Left ventricle myocardium inferior (tissue), 1 donor: ENCODE results near the gene BTN1A1. TPM values are rescaled to one million over a fixed set of nuclear protein-coding genes. Genes with fewer than 3 reads are reported as not detected.

ENCODE experiments used
- DNase-seq: peaks from one replicate; pipeline ENCODE4 v3.0.0-alpha.2; 2020
- H3K27ac ChIP-seq: fragments of 200-600 bp; replicated peaks from 2 replicates; pipeline ENCODE4 v1.8.0; 2021
- H3K27me3 ChIP-seq: fragments of 200-600 bp; 2 replicates; pipeline ENCODE4 v1.8.0; 2021; ENCODE audit warnings: low read depth
- H3K36me3 ChIP-seq: fragments of 200-600 bp; 2 replicates; pipeline ENCODE4 v1.8.0; 2021
- H3K4me1 ChIP-seq: fragments of 200-600 bp; 2 replicates; pipeline ENCODE4 v1.8.0; 2021
- H3K4me3 ChIP-seq: fragments of 200-600 bp; 2 replicates; pipeline ENCODE4 v1.8.0; 2021; ENCODE audit warnings: mild to moderate bottlenecking, moderate library complexity
- H3K9me3 ChIP-seq: fragments of 200-600 bp; replicated peaks from 2 replicates; pipeline ENCODE4 v1.8.0; 2021
- intact Hi-C: fragments of 100-400 bp; cut with micrococcal nuclease; formaldehyde crosslinking; loops from one replicate; pipeline ENCODE4 v1.11.0; 2022
- total RNA-seq: library from RNA; stranded (reverse); fragmentation: NEBNext Ultra II Directional; extraction: Animal tissue kit (Norgen Biotek cat#: 25700); gene quantifications from one replicate; pipeline ENCODE4 v1.2.1, GENCODE V29; 2021
- TF ChIP-seq, protein P1 (sequence below): fragments of 200-600 bp; IDR thresholded peaks from 2 replicates; pipeline ENCODE4 v1.8.0; 2021; ENCODE audit warnings: antibody characterized with exemption, mild to moderate bottlenecking, borderline replicate concordance
- donor health status: DM: no; HTN: yes; CAD: no; lungs with severe emphysema.

BTN1A1 gene
- total RNA-seq, 1 donor from 2014 or later, result not detected

GRCh38 chr6:26484161-26484560, 15.9 kb upstream of the BTN1A1 start:
- no peak overlapping the region for H3K4me3 ChIP-seq
- peaks cover 16% of the 10 kb centered on the region for H3K9me3 ChIP-seq
- H3K4me1 ChIP-seq, result no peaks in the 10 kb centered on the region
- intact Hi-C loops, result no loop called here
- TF ChIP-seq, protein P1, sequence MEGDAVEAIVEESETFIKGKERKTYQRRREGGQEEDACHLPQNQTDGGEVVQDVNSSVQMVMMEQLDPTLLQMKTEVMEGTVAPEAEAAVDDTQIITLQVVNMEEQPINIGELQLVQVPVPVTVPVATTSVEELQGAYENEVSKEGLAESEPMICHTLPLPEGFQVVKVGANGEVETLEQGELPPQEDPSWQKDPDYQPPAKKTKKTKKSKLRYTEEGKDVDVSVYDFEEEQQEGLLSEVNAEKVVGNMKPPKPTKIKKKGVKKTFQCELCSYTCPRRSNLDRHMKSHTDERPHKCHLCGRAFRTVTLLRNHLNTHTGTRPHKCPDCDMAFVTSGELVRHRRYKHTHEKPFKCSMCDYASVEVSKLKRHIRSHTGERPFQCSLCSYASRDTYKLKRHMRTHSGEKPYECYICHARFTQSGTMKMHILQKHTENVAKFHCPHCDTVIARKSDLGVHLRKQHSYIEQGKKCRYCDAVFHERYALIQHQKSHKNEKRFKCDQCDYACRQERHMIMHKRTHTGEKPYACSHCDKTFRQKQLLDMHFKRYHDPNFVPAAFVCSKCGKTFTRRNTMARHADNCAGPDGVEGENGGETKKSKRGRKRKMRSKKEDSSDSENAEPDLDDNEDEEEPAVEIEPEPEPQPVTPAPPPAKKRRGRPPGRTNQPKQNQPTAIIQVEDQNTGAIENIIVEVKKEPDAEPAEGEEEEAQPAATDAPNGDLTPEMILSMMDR, result no peak
- no peaks in the 10 kb centered on the region for H3K27me3 ChIP-seq
- no peaks in the 10 kb centered on the region for H3K36me3 ChIP-seq
- no peak overlapping the region for H3K27ac ChIP-seq
- no peak for DNase-seq

DNA sequence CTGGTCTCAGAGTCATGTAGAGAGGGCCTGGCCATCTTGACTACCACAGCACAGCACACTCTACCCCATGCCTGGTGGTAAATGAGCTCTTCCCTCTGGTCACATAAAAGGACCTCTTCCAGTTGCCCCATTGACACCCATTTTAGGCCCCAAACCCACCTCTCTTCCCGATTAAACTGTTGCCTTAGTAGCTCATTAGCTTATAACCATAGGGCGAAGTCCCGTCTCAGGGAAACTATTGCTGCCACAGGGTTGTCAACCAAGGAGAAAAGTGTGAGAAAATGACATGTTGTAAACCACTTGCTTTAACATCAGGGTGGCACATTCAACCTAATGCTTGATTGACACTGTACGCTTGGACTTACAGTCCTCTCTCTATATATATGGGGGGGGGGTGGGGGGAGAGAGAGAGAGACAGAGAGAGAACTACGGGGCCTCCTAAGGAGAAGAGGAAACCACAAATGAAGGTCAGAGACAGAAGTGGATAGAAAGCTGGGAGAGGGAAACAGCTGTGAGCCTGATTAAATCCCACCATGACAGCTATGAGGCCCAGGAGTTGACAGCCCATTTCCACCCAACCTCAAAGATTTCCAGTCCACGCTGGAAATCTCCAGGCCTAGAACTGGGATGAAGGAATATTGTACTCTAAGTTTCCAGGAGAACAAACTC, 14.9 kb upstream of the BTN1A1 start:
- intact Hi-C loops, result no loop called here
- H3K27me3 ChIP-seq, result no peaks in the 10 kb centered on the region
- H3K9me3 ChIP-seq, result peaks cover 16% of the 10 kb centered on the region
- H3K36me3 ChIP-seq, result no peaks in the 10 kb centered on the region
- DNase-seq, result no peak
- H3K4me1 ChIP-seq, result no peaks in the 10 kb centered on the region
- no peak overlapping the region for H3K4me3 ChIP-seq
- TF ChIP-seq, protein P1, result no peak
- H3K27ac ChIP-seq, result no peak overlapping the region

DNA sequence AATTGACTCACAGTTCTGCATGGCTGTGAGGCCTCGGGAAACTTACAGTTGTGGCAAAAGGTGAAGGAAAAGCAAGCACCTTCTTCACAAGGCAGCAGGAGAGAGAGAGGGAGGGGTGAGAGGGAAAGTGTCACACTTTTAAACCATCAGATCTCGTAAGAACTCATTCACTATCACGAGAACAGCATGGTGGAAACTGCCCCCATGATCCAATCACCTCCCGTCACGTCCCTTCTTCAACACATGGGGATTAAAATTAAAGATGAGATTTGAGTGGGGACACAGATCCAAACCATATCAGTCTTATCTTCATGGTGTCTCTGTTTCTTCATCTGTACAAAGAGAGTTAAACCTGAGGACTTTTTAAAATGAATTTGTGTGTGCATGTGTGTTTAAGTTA, 13.7 kb upstream of the BTN1A1 start:
- Histone ChIP-seq H3K9me3 (peaks cover 16% of the 10 kb centered on the region), H3K4me3 (no peak overlapping the region), H3K27me3 (no peaks in the 10 kb centered on the region), H3K36me3 (no peaks in the 10 kb centered on the region), H3K27ac (no peak overlapping the region), H3K4me1 (no peaks in the 10 kb centered on the region)
- no peak for DNase-seq
- intact Hi-C loops, result no loop called here
- TF ChIP-seq, protein P1, result no peak

GRCh38 chr6:26487466-26487865, 12.6 kb upstream of the BTN1A1 start:
- Histone ChIP-seq H3K27ac (no peak overlapping the region), H3K36me3 (no peaks in the 10 kb centered on the region), H3K4me3 (no peak overlapping the region), H3K27me3 (no peaks in the 10 kb centered on the region), H3K4me1 (no peaks in the 10 kb centered on the region), H3K9me3 (peaks cover 16% of the 10 kb centered on the region)
- intact Hi-C loops, result no loop called here
- TF ChIP-seq, protein P1, result no peak
- no peak for DNase-seq

DNA sequence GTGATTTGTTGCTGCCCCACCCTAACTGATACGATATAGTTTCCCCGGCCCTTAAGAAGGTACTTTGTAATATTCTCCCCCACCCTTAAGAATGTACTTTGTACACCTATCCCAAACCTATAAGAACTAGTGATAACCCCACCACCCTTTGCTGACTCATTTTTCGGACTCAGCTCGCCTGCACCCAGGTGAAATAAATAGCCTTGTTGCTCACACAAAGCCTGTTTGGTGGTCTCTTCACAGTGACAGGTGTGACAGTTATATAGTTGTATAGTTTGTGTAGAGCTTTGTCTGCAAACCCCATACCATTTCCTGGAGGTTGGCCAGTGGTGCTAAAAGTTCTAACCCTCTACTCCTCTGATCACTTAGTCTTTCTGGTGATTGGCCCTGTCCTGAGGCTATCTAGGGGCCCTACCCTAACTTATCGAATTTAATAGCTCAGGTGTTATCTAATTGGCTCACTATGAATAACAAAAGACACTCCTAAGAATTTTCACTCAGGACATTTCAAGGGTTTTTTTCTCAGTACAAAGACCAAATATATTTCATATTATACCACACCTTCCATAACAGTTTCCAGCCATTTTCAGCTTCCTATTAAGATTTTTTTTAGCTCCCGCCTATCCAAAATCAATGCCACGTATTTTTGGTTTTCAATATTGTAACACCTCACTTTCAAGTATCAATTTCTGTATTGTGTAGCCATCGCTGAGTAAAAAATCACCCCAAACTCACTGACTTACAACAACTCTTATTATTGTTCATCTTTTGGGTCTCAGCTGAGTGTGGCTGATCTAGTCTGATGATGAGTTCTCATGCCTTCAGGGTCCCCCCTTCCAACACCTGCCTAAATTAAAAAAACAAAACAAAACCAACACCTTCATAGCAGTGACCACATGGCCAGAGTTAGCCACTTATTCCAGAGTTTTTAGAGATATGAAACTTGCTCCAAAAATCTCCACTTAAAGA, 9.8 kb upstream of the BTN1A1 start:
- TF ChIP-seq, protein P1, result no peak
- H3K9me3 ChIP-seq, result peaks cover 16% of the 10 kb centered on the region
- DNase-seq, result no peak
- no peaks in the 10 kb centered on the region for H3K27me3 ChIP-seq
- no peak overlapping the region for H3K4me3 ChIP-seq
- H3K4me1 ChIP-seq, result no peaks in the 10 kb centered on the region
- no peaks in the 10 kb centered on the region for H3K36me3 ChIP-seq
- no peak overlapping the region for H3K27ac ChIP-seq
- intact Hi-C loops, result no loop called here
